Activated CD4-positive, CD25-positive, alpha-beta regulatory T cell treated with anti-CD3 and anti-CD28 coated beads, Interleukin-2, amount 50 U/mL, for 24 hours (primary cell): ENCODE results near the gene DNAL4.

Source experiments
- ATAC-seq, 2 donors: fragments of 150-1000 bp; cut with Tn5 transposase; one replicate each; pipeline ENCODE4 v1.10.0; 2021; ENCODE audit warnings: mild to moderate bottlenecking in 1 of 2, moderate library complexity in 1 of 2

DNAL4 gene

GRCh38 chr22:38738475-38739070 is 55.4 kb downstream of the DNAL4 start:
- no peak for ATAC-seq

- no peak for ATAC-seq
Measured at GRCh38 chr22:38737302-38738060, 56.5 kb downstream of the DNAL4 start.

GRCh38 chr22:38736257-38736570 is 57.7 kb downstream of the DNAL4 start:
- ATAC-seq = no peak

GRCh38 chr22:38735465-38736256 is 58.3 kb downstream of the DNAL4 start:
- peak in 1 of 2 donors; percentile 5 for ATAC-seq

- ATAC-seq = no peak
Measured at GRCh38 chr22:38735126-38735464, 58.8 kb downstream of the DNAL4 start.

- ATAC-seq = no peak
Measured at GRCh38 chr22:38734421-38735100, 59.4 kb downstream of the DNAL4 start.

- ATAC-seq = no peak
Measured at GRCh38 chr22:38733724-38734381, 60.1 kb downstream of the DNAL4 start.

GRCh38 chr22:38733329-38733723 is 60.6 kb downstream of the DNAL4 start:
- peak; percentile 54 to 62 for ATAC-seq

GRCh38 chr22:38732251-38732815 is 61.6 kb downstream of the DNAL4 start:
- no peak for ATAC-seq

- ATAC-seq = no peak
Measured at GRCh38 chr22:38731703-38732161, 62.2 kb downstream of the DNAL4 start.

- ATAC-seq = no peak
Measured at GRCh38 chr22:38730411-38730871, 63.5 kb downstream of the DNAL4 start.

- no peak for ATAC-seq
Measured at GRCh38 chr22:38729946-38730345, 64.0 kb downstream of the DNAL4 start.

GRCh38 chr22:38728871-38729796 is 64.8 kb downstream of the DNAL4 start:
- ATAC-seq = no peak
